Nephron (organoid): ENCODE measurements around the gene XRN1.
"Not testable (repeated sequence)": the region's sequence is repeated elsewhere in the genome, so short reads cannot be mapped to it uniquely, and the experiment has no call there.

Source experiments
- H3K27ac Mint-ChIP-seq, 3 experiments: 2 replicates each; pipeline ENCODE4 v1.8.0; 2020; ENCODE audit warnings: mixed read lengths in 3 of 3, mild to moderate bottlenecking in 2 of 3, moderate library complexity in 1 of 3
- H3K27me3 Mint-ChIP-seq: 2 replicates; pipeline ENCODE4 v1.8.0; 2021; ENCODE audit warnings: low read depth, mild to moderate bottlenecking, moderate library complexity, mixed read lengths
- H3K36me3 Mint-ChIP-seq: 2 replicates; pipeline ENCODE4 v1.8.0; 2020; ENCODE audit warnings: low read depth, mixed read lengths
- H3K4me1 Mint-ChIP-seq: 2 replicates; pipeline ENCODE4 v1.8.0; 2020; ENCODE audit warnings: mixed read lengths
- H3K4me3 Mint-ChIP-seq, 3 experiments: 2 replicates each; pipeline ENCODE4 v1.8.0; 2020; ENCODE audit warnings: mild to moderate bottlenecking in 3 of 3, mixed read lengths in 3 of 3, moderate library complexity in 2 of 3
- H3K9me3 Mint-ChIP-seq: 2 replicates; pipeline ENCODE4 v1.8.0; 2020; ENCODE audit warnings: mixed read lengths
- CTCF ChIP-seq, 3 experiments: fragments of 200-600 bp; sonication (generic); IDR thresholded peaks; one replicate each; pipeline ENCODE4 v1.5.0; 2021; ENCODE audit warnings: antibody characterized with exemption in 3 of 3; ENCODE audit not compliant: unreplicated experiment in 3 of 3

XRN1 gene

GRCh38 chr3:142354076-142354475, 93.8 kb downstream of the XRN1 start:
- Mint-ChIP-seq H3K9me3 (no peaks in the 10 kb centered on the region), H3K36me3 (peaks cover 56% of the 10 kb centered on the region), H3K27me3 (no peaks in the 10 kb centered on the region), H3K4me3 (no peak overlapping the region), H3K27ac (no peak overlapping the region), H3K4me1 (no peaks in the 10 kb centered on the region)
- no peak for TF ChIP-seq CTCF (IDR thresholded peaks at IDR 0.05; ENCODE audit: unreplicated experiment in 3 of 3)

- no peak overlapping the region for H3K4me3 Mint-ChIP-seq
- H3K9me3 Mint-ChIP-seq, result no peaks in the 10 kb centered on the region
- no peaks in the 10 kb centered on the region for H3K27me3 Mint-ChIP-seq
- peaks cover 54% of the 10 kb centered on the region for H3K36me3 Mint-ChIP-seq
- no peaks in the 10 kb centered on the region for H3K4me1 Mint-ChIP-seq
- no peak for TF ChIP-seq CTCF (IDR thresholded peaks at IDR 0.05; ENCODE audit: unreplicated experiment in 3 of 3)
- no peak overlapping the region for H3K27ac Mint-ChIP-seq
These were observed 94.3 kb downstream of the XRN1 start for GRCh38 chr3:142353571-142353970.

GRCh38 chr3:142352698-142353097, 95.1 kb downstream of the XRN1 start:
- not testable (repeated sequence) for H3K4me3 Mint-ChIP-seq, H3K27me3 Mint-ChIP-seq, H3K9me3 Mint-ChIP-seq, H3K4me1 Mint-ChIP-seq, H3K27ac Mint-ChIP-seq
- peaks cover 53% of the 10 kb centered on the region for H3K36me3 Mint-ChIP-seq

- no peak for TF ChIP-seq CTCF (IDR thresholded peaks at IDR 0.05; ENCODE audit: unreplicated experiment in 3 of 3)
- H3K4me1 Mint-ChIP-seq, result no peaks in the 10 kb centered on the region
- peaks cover 2% of the 10 kb centered on the region for H3K9me3 Mint-ChIP-seq
- H3K36me3 Mint-ChIP-seq, result peaks cover 35% of the 10 kb centered on the region
- H3K4me3 Mint-ChIP-seq, result no peak overlapping the region
- no peaks in the 10 kb centered on the region for H3K27me3 Mint-ChIP-seq
- no peak overlapping the region for H3K27ac Mint-ChIP-seq
These were observed 99.4 kb downstream of the XRN1 start for GRCh38 chr3:142348460-142348859.

- Mint-ChIP-seq H3K27me3 (no peaks in the 10 kb centered on the region), H3K27ac (no peak overlapping the region), H3K4me3 (no peak overlapping the region), H3K36me3 (peaks cover 61% of the 10 kb centered on the region), H3K9me3 (peaks cover 35% of the 10 kb centered on the region), H3K4me1 (no peaks in the 10 kb centered on the region)
- TF ChIP-seq CTCF (IDR thresholded peaks at IDR 0.05; ENCODE audit: unreplicated experiment in 3 of 3), result no peak
These were observed 109.8 kb downstream of the XRN1 start for GRCh38 chr3:142337994-142338393.

GRCh38 chr3:142332390-142332789, 115.4 kb downstream of the XRN1 start:
- Mint-ChIP-seq H3K4me1 (no peaks in the 10 kb centered on the region), H3K36me3 (peaks cover 42% of the 10 kb centered on the region), H3K27me3 (no peaks in the 10 kb centered on the region), H3K9me3 (no peaks in the 10 kb centered on the region), H3K4me3 (no peak overlapping the region), H3K27ac (no peak overlapping the region)
- no peak for TF ChIP-seq CTCF (IDR thresholded peaks at IDR 0.05; ENCODE audit: unreplicated experiment in 3 of 3)

- H3K4me3 Mint-ChIP-seq, H3K4me1 Mint-ChIP-seq, H3K27me3 Mint-ChIP-seq, H3K9me3 Mint-ChIP-seq, H3K27ac Mint-ChIP-seq: not testable (repeated sequence)
- H3K36me3 Mint-ChIP-seq, result peaks cover 78% of the 10 kb centered on the region
These were observed 123.4 kb downstream of the XRN1 start for GRCh38 chr3:142324275-142324953.
